ENCODE data around the gene RNASE7.

- TF ChIP-seq, protein P1, sequence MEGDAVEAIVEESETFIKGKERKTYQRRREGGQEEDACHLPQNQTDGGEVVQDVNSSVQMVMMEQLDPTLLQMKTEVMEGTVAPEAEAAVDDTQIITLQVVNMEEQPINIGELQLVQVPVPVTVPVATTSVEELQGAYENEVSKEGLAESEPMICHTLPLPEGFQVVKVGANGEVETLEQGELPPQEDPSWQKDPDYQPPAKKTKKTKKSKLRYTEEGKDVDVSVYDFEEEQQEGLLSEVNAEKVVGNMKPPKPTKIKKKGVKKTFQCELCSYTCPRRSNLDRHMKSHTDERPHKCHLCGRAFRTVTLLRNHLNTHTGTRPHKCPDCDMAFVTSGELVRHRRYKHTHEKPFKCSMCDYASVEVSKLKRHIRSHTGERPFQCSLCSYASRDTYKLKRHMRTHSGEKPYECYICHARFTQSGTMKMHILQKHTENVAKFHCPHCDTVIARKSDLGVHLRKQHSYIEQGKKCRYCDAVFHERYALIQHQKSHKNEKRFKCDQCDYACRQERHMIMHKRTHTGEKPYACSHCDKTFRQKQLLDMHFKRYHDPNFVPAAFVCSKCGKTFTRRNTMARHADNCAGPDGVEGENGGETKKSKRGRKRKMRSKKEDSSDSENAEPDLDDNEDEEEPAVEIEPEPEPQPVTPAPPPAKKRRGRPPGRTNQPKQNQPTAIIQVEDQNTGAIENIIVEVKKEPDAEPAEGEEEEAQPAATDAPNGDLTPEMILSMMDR (IDR thresholded peaks at IDR 0.05) = no peak
- TF ChIP-seq POLR2A (IDR thresholded peaks at IDR 0.05) = no peak
Measured at GRCh38 chr14:21015312-21015711, 26.9 kb upstream of the RNASE7 start.
